Gastrocnemius medialis (tissue), 4 donors: ENCODE measurements around the gene CD28. TPM values are rescaled to one million over a fixed set of nuclear protein-coding genes. Genes with fewer than 3 reads are reported as not detected.

Experiments
- ATAC-seq, 2 donors: fragments of 150-250 bp; one replicate each; pipeline ENCODE4 v1.9.1; 2016
- DNase-seq, 2 donors: peaks; one replicate each; pipeline ENCODE4 v3.0.0-alpha.2; 2019
- H3K27ac ChIP-seq, 4 donors: fragments of 200-600 bp; sonication (generic); 1 replicate in 1 of 4; 2 replicates in 3 of 4; pipeline ENCODE4 v1.5.1; 2016 to 2018; ENCODE audit warnings: mild to moderate bottlenecking in 2 of 4, moderate library complexity in 1 of 4
- H3K27me3 ChIP-seq, 3 donors: fragments of 200-600 bp; sonication (generic) in 2 of 3; 1 replicate in 1 of 3; 2 replicates in 2 of 3; pipeline versions ENCODE4 v1.5.1 to v1.6.0; 2016 to 2019; ENCODE audit warnings: mild to moderate bottlenecking in 1 of 3, moderate library complexity in 1 of 3
- H3K36me3 ChIP-seq, 2 donors: fragments of 200-600 bp; sonication (generic) in 1 of 2; one replicate each; pipeline ENCODE4 v1.5.1; 2017 to 2018
- H3K4me1 ChIP-seq, 2 donors: fragments of 200-600 bp; sonication (generic) in 1 of 2; one replicate each; pipeline ENCODE4 v1.5.1; 2016 to 2017; ENCODE audit warnings: mild to moderate bottlenecking in 2 of 2
- H3K4me3 ChIP-seq, 4 donors: fragments of 200-600 bp; sonication (generic) in 3 of 4; 1 replicate in 1 of 4; 2 replicates in 3 of 4; pipeline ENCODE4 v1.5.1; 2016 to 2019; ENCODE audit warnings: mild to moderate bottlenecking in 2 of 4
- H3K9me3 ChIP-seq, 3 donors: fragments of 200-600 bp; sonication (generic) in 2 of 3; 1 replicate in 1 of 3; 2 replicates in 2 of 3; pipeline ENCODE4 v1.5.1; 2016 to 2019
- POLR2A ChIP-seq, 2 donors: fragments of 450-650 bp; IDR thresholded peaks; one replicate each; pipeline ENCODE4 v1.6.1; 2017; ENCODE audit warnings: antibody characterized with exemption in 2 of 2, mild to moderate bottlenecking in 2 of 2, moderate library complexity in 2 of 2
- in situ Hi-C, 4 donors: fragments of 200-750 bp; cut with MboI; loops; one replicate each; pipeline versions ENCODE4 v1.15.0 to v1.8.0; 2017; ENCODE audit warnings: low sequenced_read_pairs in 4 of 4
- intact Hi-C: fragments of 100-400 bp; cut with DNase I; formaldehyde crosslinking; loops from one replicate; pipeline ENCODE4 v1.15.1; 2023; ENCODE audit warnings: low total_unique reads
- total RNA-seq, 4 donors: library from RNA; depleted of rRNA; stranded (reverse); fragments of >200 nt; gene quantifications; one replicate each; pipeline versions ENCODE4 v1.1.0 to v1.2.3, GENCODE V29; 2016
- TF ChIP-seq, protein P1 (sequence below), 5 experiments: fragments of 450-650 bp in 3 of 5; fragments of 200-600 bp in 2 of 5; sonication (generic) in 2 of 5; IDR thresholded peaks in 4 of 5; conservative IDR thresholded peaks in 1 of 5; 1 replicate in 4 of 5; 2 replicates in 1 of 5; pipeline ENCODE4 v1.5.1; 2016 to 2019; ENCODE audit warnings: antibody characterized with exemption in 5 of 5, mild to moderate bottlenecking in 3 of 5, moderate library complexity in 3 of 5

Gene CD28
- total RNA-seq, 4 donors from 2014 or later, result 0.07 to 0.31 (median 0.09) TPM; not detected in 1

DNA sequence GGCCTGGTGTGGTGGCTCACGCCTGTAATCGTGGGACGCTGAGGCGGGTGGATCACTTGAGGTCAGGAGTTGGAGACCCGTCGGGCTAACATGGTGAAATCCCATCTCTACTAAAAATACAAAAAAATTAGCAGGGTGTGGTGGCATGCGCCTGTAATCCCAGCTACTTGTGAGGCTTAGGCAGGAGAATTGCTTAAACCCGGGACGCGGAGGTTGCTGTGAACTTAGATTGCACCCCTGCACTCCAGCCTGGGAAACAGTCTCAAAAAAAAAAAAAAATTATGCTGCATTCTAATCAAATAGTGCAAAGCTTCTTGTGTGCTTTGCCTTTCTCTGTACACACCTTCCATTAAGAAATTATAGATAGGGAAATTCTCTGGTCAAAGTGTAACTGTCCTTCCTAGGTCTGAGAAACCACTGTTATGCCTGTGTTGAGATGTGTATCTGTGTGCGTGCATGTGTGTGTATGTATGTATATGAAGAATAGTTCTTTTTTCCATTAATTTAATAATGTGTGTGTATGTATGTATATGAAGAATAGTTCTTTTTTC lies 2.5 kb downstream of the CD28 start:
- intact Hi-C loops (no loop called here), in situ Hi-C loops (no loop called here)
- Histone ChIP-seq H3K36me3 (no peaks in the 10 kb centered on the region), H3K4me1 (no peaks in the 10 kb centered on the region), H3K4me3 (no peak overlapping the region), H3K27me3 (no peaks in the 10 kb centered on the region), H3K27ac (no peak overlapping the region), H3K9me3 (no peaks in the 10 kb centered on the region)
- TF ChIP-seq, protein P1, sequence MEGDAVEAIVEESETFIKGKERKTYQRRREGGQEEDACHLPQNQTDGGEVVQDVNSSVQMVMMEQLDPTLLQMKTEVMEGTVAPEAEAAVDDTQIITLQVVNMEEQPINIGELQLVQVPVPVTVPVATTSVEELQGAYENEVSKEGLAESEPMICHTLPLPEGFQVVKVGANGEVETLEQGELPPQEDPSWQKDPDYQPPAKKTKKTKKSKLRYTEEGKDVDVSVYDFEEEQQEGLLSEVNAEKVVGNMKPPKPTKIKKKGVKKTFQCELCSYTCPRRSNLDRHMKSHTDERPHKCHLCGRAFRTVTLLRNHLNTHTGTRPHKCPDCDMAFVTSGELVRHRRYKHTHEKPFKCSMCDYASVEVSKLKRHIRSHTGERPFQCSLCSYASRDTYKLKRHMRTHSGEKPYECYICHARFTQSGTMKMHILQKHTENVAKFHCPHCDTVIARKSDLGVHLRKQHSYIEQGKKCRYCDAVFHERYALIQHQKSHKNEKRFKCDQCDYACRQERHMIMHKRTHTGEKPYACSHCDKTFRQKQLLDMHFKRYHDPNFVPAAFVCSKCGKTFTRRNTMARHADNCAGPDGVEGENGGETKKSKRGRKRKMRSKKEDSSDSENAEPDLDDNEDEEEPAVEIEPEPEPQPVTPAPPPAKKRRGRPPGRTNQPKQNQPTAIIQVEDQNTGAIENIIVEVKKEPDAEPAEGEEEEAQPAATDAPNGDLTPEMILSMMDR (IDR thresholded peaks at IDR 0.05 in 4 of 5, conservative IDR thresholded peaks at IDR 0.05 in 1 of 5), result no peak
- TF ChIP-seq POLR2A (IDR thresholded peaks at IDR 0.05), result no peak
- ATAC-seq, result no peak
- DNase-seq, result no peak

GRCh38 chr2:203709416-203710040 lies 3.1 kb downstream of the CD28 start:
- Histone ChIP-seq H3K27me3 (no peaks in the 10 kb centered on the region), H3K36me3 (no peaks in the 10 kb centered on the region), H3K4me3 (no peak overlapping the region), H3K9me3 (no peaks in the 10 kb centered on the region), H3K4me1 (no peaks in the 10 kb centered on the region), H3K27ac (no peak overlapping the region)
- DNase-seq (no peak), ATAC-seq (no peak)
- intact Hi-C loops, result no loop called here
- in situ Hi-C loops, result no loop called here
- TF ChIP-seq, protein P1 (IDR thresholded peaks at IDR 0.05 in 4 of 5, conservative IDR thresholded peaks at IDR 0.05 in 1 of 5), result no peak
- no peak for TF ChIP-seq POLR2A (IDR thresholded peaks at IDR 0.05)

DNA sequence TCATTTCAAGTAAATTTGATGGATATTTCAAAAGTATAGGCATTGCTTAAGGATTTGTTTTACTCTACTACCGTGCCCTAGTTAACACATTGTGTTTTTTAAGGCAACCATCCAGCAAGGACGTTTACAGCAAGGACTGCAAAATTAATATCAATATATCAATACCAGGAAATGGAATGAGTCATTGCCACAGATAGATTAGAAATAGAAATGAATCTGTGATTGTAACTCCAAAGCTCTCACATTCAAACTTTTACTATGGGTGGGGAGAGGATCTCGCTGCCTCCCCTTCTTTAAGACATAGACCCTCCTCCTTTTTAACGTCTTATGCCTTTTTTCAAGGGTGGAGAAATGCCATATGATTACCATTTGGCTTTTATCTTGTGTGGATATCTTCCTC lies 3.8 kb downstream of the CD28 start:
- in situ Hi-C loops, result no loop called here
- no peak for ATAC-seq
- H3K4me3 ChIP-seq, result no peak overlapping the region

DNA sequence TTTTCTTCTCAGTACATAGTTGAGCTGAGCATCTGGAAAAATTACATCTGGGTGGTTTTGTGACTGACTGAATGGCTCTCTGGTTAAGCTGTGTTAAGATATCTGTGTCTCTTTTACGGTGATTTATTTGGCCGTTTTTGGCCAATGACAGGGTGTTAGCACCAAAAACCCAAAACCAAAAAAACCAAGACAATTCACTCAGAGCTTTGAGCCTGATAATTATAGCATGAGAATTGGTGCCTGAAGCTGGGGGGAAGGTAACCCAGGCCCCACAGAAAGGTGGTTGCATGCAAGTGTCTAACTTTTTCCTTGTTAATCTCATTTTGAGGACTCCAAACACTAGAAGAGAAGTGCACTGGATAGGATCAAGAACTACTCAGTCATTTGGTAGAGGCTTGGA lies 4.5 kb downstream of the CD28 start:
- in situ Hi-C loops (no loop called here), intact Hi-C loops (no loop called here)
- Histone ChIP-seq H3K4me3 (no peak overlapping the region), H3K36me3 (no peaks in the 10 kb centered on the region), H3K4me1 (no peaks in the 10 kb centered on the region), H3K27ac (no peak overlapping the region), H3K27me3 (no peaks in the 10 kb centered on the region), H3K9me3 (no peaks in the 10 kb centered on the region)
- DNase-seq (no peak), ATAC-seq (no peak)
- TF ChIP-seq, protein P1 (IDR thresholded peaks at IDR 0.05 in 4 of 5, conservative IDR thresholded peaks at IDR 0.05 in 1 of 5), result no peak
- TF ChIP-seq POLR2A (IDR thresholded peaks at IDR 0.05), result no peak

More for the DNA sequence above, 3.8 kb downstream of the CD28 start:
- Histone ChIP-seq H3K27ac (no peak overlapping the region), H3K36me3 (no peaks in the 10 kb centered on the region), H3K9me3 (no peaks in the 10 kb centered on the region), H3K4me1 (no peaks in the 10 kb centered on the region), H3K27me3 (no peaks in the 10 kb centered on the region)
- no peak for DNase-seq
- intact Hi-C loops, result no loop called here
- TF ChIP-seq, protein P1 (IDR thresholded peaks at IDR 0.05 in 4 of 5, conservative IDR thresholded peaks at IDR 0.05 in 1 of 5), result no peak
- no peak for TF ChIP-seq POLR2A (IDR thresholded peaks at IDR 0.05)
